Ishikawa (cell line): ENCODE data around the gene RNF10.

ENCODE experiments used
- CREB1 ChIP-seq: IDR thresholded peaks from 2 replicates; pipeline ENCODE4 v1.6.1; 2012; ENCODE audit warnings: low read depth
- EP300 ChIP-seq: IDR thresholded peaks from 2 replicates; pipeline ENCODE4 v1.6.1; 2012; ENCODE audit warnings: borderline replicate concordance
- MAX ChIP-seq: IDR thresholded peaks from 2 replicates; pipeline ENCODE4 v1.6.1; 2012
- REST ChIP-seq: IDR thresholded peaks from 2 replicates; pipeline ENCODE4 v1.6.1; 2012; ENCODE audit warnings: low read depth, mild to moderate bottlenecking
- TAF1 ChIP-seq: IDR thresholded peaks from 2 replicates; pipeline ENCODE4 v1.6.1; 2012; ENCODE audit warnings: low read depth, mild to moderate bottlenecking
- USF1 ChIP-seq: IDR thresholded peaks from 2 replicates; pipeline ENCODE4 v1.6.1; 2012
- ZBTB7A ChIP-seq: IDR thresholded peaks from 2 replicates; pipeline ENCODE4 v1.6.1; 2012; ENCODE audit warnings: low read depth

- no peak for TF ChIP-seq TAF1
- no peak for TF ChIP-seq MAX
- TF ChIP-seq USF1, result no peak
- TF ChIP-seq EP300, result no peak
- no peak for TF ChIP-seq REST
- no peak for TF ChIP-seq ZBTB7A
- TF ChIP-seq CREB1, result no peak
Measured at GRCh38 chr12:120610560-120610959, 76.4 kb downstream of the RNF10 start.
